ENCODE results near the gene TRIM63. TPM values are rescaled to one million over a fixed set of nuclear protein-coding genes. Genes with fewer than 3 reads are reported as not detected.

The TRIM63 gene
- total RNA-seq, 1 donor = not detected

DNA sequence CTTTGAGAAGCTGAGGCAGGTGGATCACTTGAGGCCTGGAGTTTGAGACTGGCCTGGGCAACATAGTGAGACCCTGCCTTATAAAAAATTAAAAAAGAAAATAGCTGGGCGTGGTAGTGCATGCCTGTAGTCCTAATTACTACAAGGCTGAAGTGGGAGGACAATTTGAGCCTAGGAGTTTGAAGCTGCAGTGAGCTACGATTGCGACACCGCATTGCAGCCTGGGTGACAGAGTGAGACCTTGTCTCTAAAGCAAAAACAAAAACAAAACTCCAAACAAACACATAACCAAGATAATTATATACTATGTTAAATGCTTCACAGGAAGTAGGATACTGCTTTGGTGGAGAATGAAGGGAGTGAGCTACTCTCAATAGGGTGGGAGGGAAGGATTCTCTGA lies 64.2 kb downstream of the TRIM63 start:
- TF ChIP-seq, protein P1, sequence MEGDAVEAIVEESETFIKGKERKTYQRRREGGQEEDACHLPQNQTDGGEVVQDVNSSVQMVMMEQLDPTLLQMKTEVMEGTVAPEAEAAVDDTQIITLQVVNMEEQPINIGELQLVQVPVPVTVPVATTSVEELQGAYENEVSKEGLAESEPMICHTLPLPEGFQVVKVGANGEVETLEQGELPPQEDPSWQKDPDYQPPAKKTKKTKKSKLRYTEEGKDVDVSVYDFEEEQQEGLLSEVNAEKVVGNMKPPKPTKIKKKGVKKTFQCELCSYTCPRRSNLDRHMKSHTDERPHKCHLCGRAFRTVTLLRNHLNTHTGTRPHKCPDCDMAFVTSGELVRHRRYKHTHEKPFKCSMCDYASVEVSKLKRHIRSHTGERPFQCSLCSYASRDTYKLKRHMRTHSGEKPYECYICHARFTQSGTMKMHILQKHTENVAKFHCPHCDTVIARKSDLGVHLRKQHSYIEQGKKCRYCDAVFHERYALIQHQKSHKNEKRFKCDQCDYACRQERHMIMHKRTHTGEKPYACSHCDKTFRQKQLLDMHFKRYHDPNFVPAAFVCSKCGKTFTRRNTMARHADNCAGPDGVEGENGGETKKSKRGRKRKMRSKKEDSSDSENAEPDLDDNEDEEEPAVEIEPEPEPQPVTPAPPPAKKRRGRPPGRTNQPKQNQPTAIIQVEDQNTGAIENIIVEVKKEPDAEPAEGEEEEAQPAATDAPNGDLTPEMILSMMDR (IDR thresholded peaks at IDR 0.05; ENCODE audit: insufficient read depth, low read depth, low read length) = no peak
- H3K4me3 ChIP-seq (ENCODE audit: low read depth, low read length) = no peak overlapping the region
- peak; percentile 60 for DNase-seq (ENCODE audit: low read depth)

Small RNAs within 50 kb of the gene (small RNA-seq; reads per million reads assigned to genes)
- not detected for gene RF00283
- gene RF00492 = not detected

Other genes starting within 250 kb of the TRIM63 start
- gene MTFR1L, start 247.7 kb downstream of the TRIM63 start, total RNA-seq = 46.6 and 47.4 TPM in 2 replicates
- gene AUNIP, start 208.2 kb downstream of the TRIM63 start, total RNA-seq = 2.9 and 3.5 TPM in 2 replicates
- gene PAQR7, start 191.9 kb downstream of the TRIM63 start, total RNA-seq = 8.1 and 16.0 TPM in 2 replicates
- 85.9 and 99.9 TPM in 2 replicates for gene STMN1, start 161.2 kb downstream of the TRIM63 start, total RNA-seq
- gene PAFAH2, start 69.6 kb downstream of the TRIM63 start, total RNA-seq = 7.7 and 11.2 TPM in 2 replicates
- gene EXTL1, start 45.9 kb downstream of the TRIM63 start, total RNA-seq = 3.9 and 6.0 TPM in 2 replicates
- gene SLC30A2, start 21.5 kb downstream of the TRIM63 start, total RNA-seq = not detected in 2 replicates
- gene PDIK1L, start 44.2 kb upstream of the TRIM63 start, total RNA-seq = 2.6 and 4.8 TPM in 2 replicates
- under 0.01 TPM in 1 of 2 replicates, not detected in the other for gene FAM110D, start 91.4 kb upstream of the TRIM63 start, total RNA-seq
- not detected in 2 replicates for gene C1orf232, start 101.3 kb upstream of the TRIM63 start, total RNA-seq
- 20.3 and 26.4 TPM in 2 replicates for gene ZNF593, start 102.3 kb upstream of the TRIM63 start, total RNA-seq
- 0.32 TPM in 1 of 2 replicates, not detected in the other for gene ZNF593OS, start 104.2 kb upstream of the TRIM63 start, total RNA-seq
- 0.32 TPM in 1 of 2 replicates, not detected in the other for gene CNKSR1, start 109.9 kb upstream of the TRIM63 start, total RNA-seq
- gene CATSPER4, start 123.0 kb upstream of the TRIM63 start, total RNA-seq = not detected in 2 replicates
- gene CEP85, start 166.6 kb upstream of the TRIM63 start, total RNA-seq = 9.3 and 13.0 TPM in 2 replicates
- gene SH3BGRL3, start 212.5 kb upstream of the TRIM63 start, total RNA-seq = 18.1 and 26.4 TPM in 2 replicates
- 2.9 and 5.6 TPM in 2 replicates for gene UBXN11, start 239.0 kb upstream of the TRIM63 start, total RNA-seq

Data from fibroblast of villous mesenchyme (primary cell).